Astrocyte (in vitro differentiated cells and primary cell): ENCODE data around the gene SDR39U1. TPM values are rescaled to one million over a fixed set of nuclear protein-coding genes. Genes with fewer than 3 reads are reported as not detected.
"Not testable (repeated sequence)": the region's sequence is repeated elsewhere in the genome, so short reads cannot be mapped to it uniquely, and the experiment has no call there.

ENCODE experiments used
- DNase-seq: peaks from one replicate; pipeline ENCODE4 v3.0.0-alpha.2; 2010; ENCODE audit warnings: low read depth
- FAIRE-seq: peaks from 2 replicates; lab custom pipeline; 2011; peaks lifted over from hg19 to GRCh38; lab: Jason Lieb, UNC
- H2AFZ ChIP-seq: 2 replicates; pipeline ENCODE4 v1.6.0; 2012; ENCODE audit warnings: low read depth, low read length, inconsistent platforms
- H3K27ac ChIP-seq: 2 replicates; pipeline ENCODE4 v1.5.1; 2011; ENCODE audit warnings: low read depth, low read length, inconsistent platforms
- H3K27me3 ChIP-seq: 2 replicates; pipeline ENCODE4 v1.6.0; 2011; ENCODE audit warnings: low read length, inconsistent platforms; ENCODE audit not compliant: insufficient read depth
- H3K36me3 ChIP-seq: 2 replicates; pipeline ENCODE4 v1.5.1; 2011; ENCODE audit warnings: low read length, inconsistent platforms; ENCODE audit not compliant: insufficient read depth
- H3K4me1 ChIP-seq: 2 replicates; pipeline ENCODE4 v1.5.1; 2011; ENCODE audit warnings: low read length, inconsistent platforms; ENCODE audit not compliant: insufficient read depth
- H3K4me2 ChIP-seq: 2 replicates; pipeline ENCODE4 v1.6.0; 2012; ENCODE audit warnings: low read length, inconsistent platforms
- H3K4me3 ChIP-seq: 2 replicates; pipeline ENCODE4 v1.5.1; 2011; ENCODE audit warnings: low read depth, mild to moderate bottlenecking, low read length, inconsistent platforms; ENCODE audit not compliant: insufficient read depth
- H3K79me2 ChIP-seq: 2 replicates; pipeline ENCODE4 v1.6.0; 2012; ENCODE audit warnings: mild to moderate bottlenecking, low read length, inconsistent platforms; ENCODE audit not compliant: insufficient read depth
- H3K9ac ChIP-seq: 2 replicates; pipeline ENCODE4 v1.6.0; 2012; ENCODE audit warnings: mild to moderate bottlenecking, low read length, inconsistent platforms
- H3K9me3 ChIP-seq: 2 replicates; pipeline ENCODE4 v1.5.1; 2012; ENCODE audit warnings: low read depth, mild to moderate bottlenecking, low read length, inconsistent platforms; ENCODE audit not compliant: insufficient read depth
- H4K20me1 ChIP-seq: 2 replicates; pipeline ENCODE4 v1.6.0; 2012; ENCODE audit warnings: low read length, inconsistent platforms; ENCODE audit not compliant: insufficient read depth
- H3K27ac Mint-ChIP-seq: one replicate; pipeline ENCODE4 v1.8.0; 2021; ENCODE audit warnings: mild to moderate bottlenecking, mixed read lengths; ENCODE audit not compliant: unreplicated experiment
- H3K27me3 Mint-ChIP-seq: one replicate; pipeline ENCODE4 v1.8.0; 2021; ENCODE audit warnings: low read depth, mixed read lengths; ENCODE audit not compliant: unreplicated experiment
- H3K36me3 Mint-ChIP-seq: one replicate; pipeline ENCODE4 v1.8.0; 2021; ENCODE audit warnings: low read depth, mixed read lengths; ENCODE audit not compliant: unreplicated experiment
- H3K4me1 Mint-ChIP-seq: one replicate; pipeline ENCODE4 v1.8.0; 2021; ENCODE audit warnings: low read depth, mixed read lengths; ENCODE audit not compliant: unreplicated experiment
- H3K4me3 Mint-ChIP-seq: one replicate; pipeline ENCODE4 v1.8.0; 2021; ENCODE audit warnings: mild to moderate bottlenecking, moderate library complexity, mixed read lengths; ENCODE audit not compliant: unreplicated experiment
- H3K9me3 Mint-ChIP-seq: one replicate; pipeline ENCODE4 v1.8.0; 2021; ENCODE audit warnings: mild to moderate bottlenecking, mixed read lengths; ENCODE audit not compliant: unreplicated experiment
- EZH2 ChIP-seq: IDR thresholded peaks from 2 replicates; pipeline ENCODE4 v1.6.1; 2012; ENCODE audit warnings: mild to moderate bottlenecking, low read length, inconsistent platforms; ENCODE audit not compliant: insufficient read depth
- total RNA-seq: library from RNA; stranded (reverse); gene quantifications from 2 replicates; pipeline ENCODE4 v1.2.1, GENCODE V29; 2021
- TF ChIP-seq, protein P1 (sequence below): IDR thresholded peaks from 2 replicates; pipeline ENCODE4 v1.5.1; 2011; ENCODE audit warnings: low read depth, mild to moderate bottlenecking, inconsistent platforms, low read length, moderate library complexity; ENCODE audit not compliant: insufficient read depth

The SDR39U1 gene
- total RNA-seq, 1 donor from 2014 or later = 28.1 TPM

DNA sequence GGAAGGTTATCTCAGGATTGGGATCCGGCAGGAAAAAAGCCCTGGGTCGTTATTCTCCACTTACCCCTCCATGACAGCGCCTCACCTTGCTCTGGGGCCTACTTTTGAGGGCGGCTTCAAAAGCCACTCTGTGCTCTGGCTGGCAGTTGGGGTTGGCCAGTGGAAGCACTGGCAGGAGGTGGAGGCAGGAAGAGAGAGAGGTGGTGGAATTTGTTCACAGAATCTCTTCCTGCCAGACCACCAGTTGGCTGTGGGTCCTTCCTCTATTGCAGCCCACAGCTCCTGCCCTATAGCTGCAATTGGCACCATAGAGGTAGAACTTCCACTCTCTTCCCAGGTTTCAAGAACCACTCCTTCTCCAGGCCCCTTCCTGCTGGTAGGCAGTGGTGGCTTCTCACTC, 32.7 kb upstream of the SDR39U1 start:
- FAIRE-seq (no peak), DNase-seq (no peak)
- Histone ChIP-seq H3K4me3 (no peak overlapping the region), H3K79me2 (no peaks in the 10 kb centered on the region), H2AFZ (no peak overlapping the region), H3K4me1 (no peaks in the 10 kb centered on the region), H3K27ac (no peak overlapping the region), H3K9me3 (no peaks in the 10 kb centered on the region), H3K4me2 (no peak overlapping the region), H3K9ac (no peak overlapping the region), H3K27me3 (no peaks in the 10 kb centered on the region), H4K20me1 (no peaks in the 10 kb centered on the region), H3K36me3 (no peaks in the 10 kb centered on the region)
- TF ChIP-seq EZH2 = no peak
- TF ChIP-seq, protein P1, sequence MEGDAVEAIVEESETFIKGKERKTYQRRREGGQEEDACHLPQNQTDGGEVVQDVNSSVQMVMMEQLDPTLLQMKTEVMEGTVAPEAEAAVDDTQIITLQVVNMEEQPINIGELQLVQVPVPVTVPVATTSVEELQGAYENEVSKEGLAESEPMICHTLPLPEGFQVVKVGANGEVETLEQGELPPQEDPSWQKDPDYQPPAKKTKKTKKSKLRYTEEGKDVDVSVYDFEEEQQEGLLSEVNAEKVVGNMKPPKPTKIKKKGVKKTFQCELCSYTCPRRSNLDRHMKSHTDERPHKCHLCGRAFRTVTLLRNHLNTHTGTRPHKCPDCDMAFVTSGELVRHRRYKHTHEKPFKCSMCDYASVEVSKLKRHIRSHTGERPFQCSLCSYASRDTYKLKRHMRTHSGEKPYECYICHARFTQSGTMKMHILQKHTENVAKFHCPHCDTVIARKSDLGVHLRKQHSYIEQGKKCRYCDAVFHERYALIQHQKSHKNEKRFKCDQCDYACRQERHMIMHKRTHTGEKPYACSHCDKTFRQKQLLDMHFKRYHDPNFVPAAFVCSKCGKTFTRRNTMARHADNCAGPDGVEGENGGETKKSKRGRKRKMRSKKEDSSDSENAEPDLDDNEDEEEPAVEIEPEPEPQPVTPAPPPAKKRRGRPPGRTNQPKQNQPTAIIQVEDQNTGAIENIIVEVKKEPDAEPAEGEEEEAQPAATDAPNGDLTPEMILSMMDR = no peak
- no peaks in the 10 kb centered on the region for H3K27me3 Mint-ChIP-seq
- peaks cover 10% of the 10 kb centered on the region for H3K36me3 Mint-ChIP-seq
- H3K9me3 Mint-ChIP-seq = peaks cover 10% of the 10 kb centered on the region
- no peak overlapping the region for H3K4me3 Mint-ChIP-seq
- no peaks in the 10 kb centered on the region for H3K4me1 Mint-ChIP-seq
- no peak overlapping the region for H3K27ac Mint-ChIP-seq

DNA sequence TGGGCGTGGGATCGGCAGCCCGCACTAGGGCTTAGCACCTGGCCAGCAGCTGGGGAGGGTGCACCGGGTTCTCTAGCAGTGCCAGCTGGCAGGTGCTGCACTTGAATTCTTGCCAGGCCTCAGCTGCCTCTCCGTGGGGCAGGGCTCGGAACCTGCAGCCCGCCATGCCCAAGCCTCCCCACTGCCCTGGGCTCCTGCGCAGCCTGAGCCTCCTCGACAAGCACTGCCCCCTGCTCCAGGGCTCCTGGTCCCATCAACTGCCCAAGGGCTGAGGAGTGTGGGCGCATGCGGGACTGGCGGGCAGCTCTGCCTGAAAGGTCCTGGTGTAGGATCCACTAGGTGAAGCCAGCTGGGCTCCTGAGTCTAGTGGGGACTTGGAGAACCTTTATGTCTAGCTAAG, 30.6 kb upstream of the SDR39U1 start:
- Histone ChIP-seq H4K20me1 (no peaks in the 10 kb centered on the region), H3K27ac (no peak overlapping the region), H3K4me2 (no peak overlapping the region), H3K79me2 (no peaks in the 10 kb centered on the region), H3K9me3 (no peaks in the 10 kb centered on the region), H3K4me1 (no peaks in the 10 kb centered on the region), H3K27me3 (no peaks in the 10 kb centered on the region), H3K4me3 (no peak overlapping the region), H3K9ac (no peak overlapping the region), H2AFZ (no peak overlapping the region), H3K36me3 (no peaks in the 10 kb centered on the region)
- Mint-ChIP-seq H3K4me1 (no peaks in the 10 kb centered on the region), H3K36me3 (peaks cover 8% of the 10 kb centered on the region), H3K27me3 (no peaks in the 10 kb centered on the region), H3K9me3 (peaks cover 6% of the 10 kb centered on the region), H3K4me3 (no peak overlapping the region), H3K27ac (no peak overlapping the region)
- FAIRE-seq (no peak), DNase-seq (no peak)
- TF ChIP-seq, protein P1 = no peak
- no peak for TF ChIP-seq EZH2

DNA sequence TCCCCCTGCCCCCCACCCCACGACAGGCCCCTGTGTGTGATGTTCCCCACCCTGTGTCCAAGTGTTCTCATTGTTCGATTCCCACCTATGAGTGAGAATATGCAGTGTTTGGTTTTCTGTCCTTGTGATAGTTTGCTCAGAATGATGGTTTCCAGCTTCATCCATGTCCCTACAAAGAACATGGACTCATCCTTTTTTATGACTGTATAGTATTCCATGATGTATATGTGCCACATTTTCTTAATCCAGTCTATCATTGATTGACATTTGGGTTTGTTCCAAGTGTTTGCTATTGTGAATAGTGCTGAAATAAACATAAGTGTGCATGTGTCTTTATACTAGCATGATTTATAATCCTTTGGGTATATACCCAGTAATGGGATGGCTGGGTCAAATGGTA, 27.9 kb upstream of the SDR39U1 start:
- H3K27me3 ChIP-seq, H3K36me3 Mint-ChIP-seq, H3K27ac ChIP-seq, H3K4me3 Mint-ChIP-seq, H3K9me3 Mint-ChIP-seq, H3K36me3 ChIP-seq, H2AFZ ChIP-seq, DNase-seq, H3K27ac Mint-ChIP-seq, H3K9me3 ChIP-seq, H4K20me1 ChIP-seq, H3K4me3 ChIP-seq, H3K9ac ChIP-seq, H3K79me2 ChIP-seq, FAIRE-seq, H3K4me1 ChIP-seq, H3K4me2 ChIP-seq, H3K27me3 Mint-ChIP-seq, H3K4me1 Mint-ChIP-seq: not testable (repeated sequence)
